Measurements from ENCODE around the gene CEP85.

DNA sequence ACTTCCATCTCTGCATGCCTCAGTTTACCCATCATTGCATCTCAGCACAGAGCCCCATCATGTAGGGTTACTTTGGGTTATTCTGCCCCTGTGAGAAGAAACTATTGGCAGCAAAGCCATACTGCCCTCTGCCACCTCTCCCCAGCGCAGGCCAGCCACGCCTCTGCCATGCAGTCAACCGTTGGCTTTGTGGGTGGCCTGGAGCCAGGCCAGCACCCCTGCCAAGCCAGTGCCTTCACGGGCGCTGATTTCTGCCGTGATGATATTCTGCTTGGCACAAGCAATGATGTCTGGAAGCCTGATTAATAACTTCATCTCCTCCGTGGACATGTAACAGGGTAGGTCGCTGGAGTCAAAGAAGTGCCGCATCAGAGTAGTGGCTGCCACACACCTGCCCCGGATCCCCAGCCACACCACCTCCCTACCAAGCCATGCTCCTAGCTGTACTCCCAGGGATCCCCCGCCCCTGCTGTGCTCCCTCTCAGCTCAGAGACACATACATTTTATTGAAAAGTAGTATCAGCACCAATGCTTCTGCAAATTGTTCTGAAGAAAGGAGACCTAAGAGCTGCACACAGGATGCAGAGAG lies 15.0 kb upstream of the CEP85 start:
- TF ChIP-seq, protein P1, sequence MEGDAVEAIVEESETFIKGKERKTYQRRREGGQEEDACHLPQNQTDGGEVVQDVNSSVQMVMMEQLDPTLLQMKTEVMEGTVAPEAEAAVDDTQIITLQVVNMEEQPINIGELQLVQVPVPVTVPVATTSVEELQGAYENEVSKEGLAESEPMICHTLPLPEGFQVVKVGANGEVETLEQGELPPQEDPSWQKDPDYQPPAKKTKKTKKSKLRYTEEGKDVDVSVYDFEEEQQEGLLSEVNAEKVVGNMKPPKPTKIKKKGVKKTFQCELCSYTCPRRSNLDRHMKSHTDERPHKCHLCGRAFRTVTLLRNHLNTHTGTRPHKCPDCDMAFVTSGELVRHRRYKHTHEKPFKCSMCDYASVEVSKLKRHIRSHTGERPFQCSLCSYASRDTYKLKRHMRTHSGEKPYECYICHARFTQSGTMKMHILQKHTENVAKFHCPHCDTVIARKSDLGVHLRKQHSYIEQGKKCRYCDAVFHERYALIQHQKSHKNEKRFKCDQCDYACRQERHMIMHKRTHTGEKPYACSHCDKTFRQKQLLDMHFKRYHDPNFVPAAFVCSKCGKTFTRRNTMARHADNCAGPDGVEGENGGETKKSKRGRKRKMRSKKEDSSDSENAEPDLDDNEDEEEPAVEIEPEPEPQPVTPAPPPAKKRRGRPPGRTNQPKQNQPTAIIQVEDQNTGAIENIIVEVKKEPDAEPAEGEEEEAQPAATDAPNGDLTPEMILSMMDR (IDR thresholded peaks at IDR 0.05; ENCODE audit: insufficient read depth, low read depth, low read length) = no peak
- TF ChIP-seq EZH2 (IDR thresholded peaks at IDR 0.05; ENCODE audit: insufficient read depth, low read length) = no peak
